NCI-H2029 (cell line): ENCODE results near the gene PLPPR5.
"Not testable (repeated sequence)": the region's sequence is repeated elsewhere in the genome, so short reads cannot be mapped to it uniquely, and the experiment has no call there.

ENCODE experiments used
- DNase-seq: peaks from one replicate; lab custom pipeline; 2025; lab: John Stamatoyannopoulos, UW

Gene PLPPR5

DNA sequence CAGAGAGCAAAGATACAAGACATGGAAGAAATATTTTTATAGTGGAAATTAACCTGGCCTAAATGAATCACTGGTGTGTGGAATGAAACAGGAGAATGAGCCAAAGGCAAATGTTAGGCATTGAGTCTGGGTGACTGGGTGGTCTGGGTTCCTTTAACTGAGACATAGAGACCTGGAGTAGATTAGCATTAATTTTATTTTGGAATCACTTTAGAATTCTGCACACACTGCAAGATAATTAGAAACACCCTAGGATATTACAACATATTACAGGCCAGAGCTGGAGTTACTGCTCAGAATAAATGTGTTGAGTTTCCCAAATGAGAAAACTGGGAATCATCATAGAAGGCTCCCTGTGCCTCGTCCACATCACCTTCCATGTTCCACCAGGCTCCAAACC is 85.5 kb downstream of the PLPPR5 start:
- no peak for DNase-seq

DNA sequence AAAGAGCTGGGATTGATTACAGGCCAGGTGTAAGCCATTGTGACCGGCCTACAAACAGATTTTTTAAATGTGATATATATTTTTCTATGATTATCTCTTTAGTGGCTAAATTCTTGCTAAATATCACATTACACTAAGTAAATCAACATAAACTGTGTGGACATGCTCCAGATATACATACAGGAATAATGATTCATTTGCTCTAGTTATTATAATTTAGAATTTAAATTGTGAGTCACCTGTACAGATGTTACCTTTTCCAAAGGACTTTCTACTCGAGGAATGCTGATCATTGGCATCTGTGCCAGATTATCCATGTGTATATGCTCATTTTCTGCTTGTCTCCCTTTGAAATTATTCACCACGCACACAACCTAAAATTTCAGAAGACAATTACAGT is 90.1 kb downstream of the PLPPR5 start:
- DNase-seq = no peak

DNA sequence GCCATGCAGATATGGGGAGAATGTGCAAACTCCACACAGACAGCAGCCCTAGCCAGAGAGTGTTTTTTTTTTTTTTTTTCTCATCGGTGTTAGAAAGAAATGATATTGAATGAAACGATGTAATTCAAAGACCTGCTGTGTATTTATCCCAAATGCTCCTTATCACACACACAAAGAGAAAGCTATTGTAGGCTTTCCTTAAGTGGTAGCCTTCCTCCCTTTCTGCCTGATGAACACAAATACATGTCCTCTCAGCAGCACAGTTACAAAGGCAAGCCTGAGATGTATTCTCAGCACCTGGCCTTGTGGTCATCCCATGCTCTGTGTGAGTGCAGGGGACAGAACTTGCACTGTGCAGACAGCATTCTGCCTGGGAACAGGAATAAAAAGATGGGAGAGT is 93.8 kb downstream of the PLPPR5 start:
- DNase-seq = no peak

GRCh38 chr1:98908980-98909379 is 95.7 kb downstream of the PLPPR5 start:
- DNase-seq = no peak

GRCh38 chr1:98906809-98907208 is 97.9 kb downstream of the PLPPR5 start:
- no peak for DNase-seq

- DNase-seq = no peak
These were observed 98.3 kb downstream of the PLPPR5 start for GRCh38 chr1:98906361-98906760.

DNA sequence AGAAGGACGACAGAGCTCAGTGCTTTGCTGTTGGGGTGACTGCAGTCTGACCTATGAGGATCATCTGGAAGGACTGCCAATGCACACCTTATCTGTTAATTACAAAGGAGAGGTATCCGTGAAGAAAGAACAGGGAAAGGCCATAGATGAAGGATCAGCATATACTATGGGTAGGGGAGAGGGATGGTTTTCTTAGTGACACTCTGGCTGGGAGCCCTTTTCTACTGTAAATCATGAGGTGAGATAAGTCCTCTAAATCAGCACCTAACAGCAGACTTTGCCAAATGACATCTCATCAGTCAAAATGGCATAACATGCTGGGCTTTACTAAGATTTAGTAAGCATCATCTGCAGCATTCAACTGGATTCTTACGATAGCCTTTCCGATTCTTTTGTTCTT is 100.0 kb downstream of the PLPPR5 start:
- DNase-seq = no peak

GRCh38 chr1:98903726-98904125 is 100.9 kb downstream of the PLPPR5 start:
- no peak for DNase-seq

DNA sequence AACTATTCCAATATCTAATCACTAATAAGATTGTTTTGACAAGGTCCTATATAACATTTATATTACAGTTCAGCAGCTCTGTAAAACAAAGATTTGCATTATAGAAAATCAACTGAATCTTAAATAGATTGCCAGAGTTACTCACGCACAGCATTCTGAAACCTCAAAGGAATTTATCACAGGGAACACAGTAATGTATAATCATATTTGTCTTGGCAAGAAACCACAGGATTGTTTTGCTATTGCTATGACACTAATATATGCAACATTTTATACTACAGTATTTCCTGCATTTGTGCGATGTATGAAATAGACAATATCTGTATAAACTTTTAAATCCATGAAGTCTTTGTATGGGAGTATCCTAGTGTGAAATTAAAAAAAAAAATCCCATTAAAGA is 101.4 kb downstream of the PLPPR5 start:
- DNase-seq = no peak

GRCh38 chr1:98898940-98899339 is 105.7 kb downstream of the PLPPR5 start:
- DNase-seq = no peak

- DNase-seq = no peak
These were observed 107.2 kb downstream of the PLPPR5 start for GRCh38 chr1:98897479-98897878.

DNA sequence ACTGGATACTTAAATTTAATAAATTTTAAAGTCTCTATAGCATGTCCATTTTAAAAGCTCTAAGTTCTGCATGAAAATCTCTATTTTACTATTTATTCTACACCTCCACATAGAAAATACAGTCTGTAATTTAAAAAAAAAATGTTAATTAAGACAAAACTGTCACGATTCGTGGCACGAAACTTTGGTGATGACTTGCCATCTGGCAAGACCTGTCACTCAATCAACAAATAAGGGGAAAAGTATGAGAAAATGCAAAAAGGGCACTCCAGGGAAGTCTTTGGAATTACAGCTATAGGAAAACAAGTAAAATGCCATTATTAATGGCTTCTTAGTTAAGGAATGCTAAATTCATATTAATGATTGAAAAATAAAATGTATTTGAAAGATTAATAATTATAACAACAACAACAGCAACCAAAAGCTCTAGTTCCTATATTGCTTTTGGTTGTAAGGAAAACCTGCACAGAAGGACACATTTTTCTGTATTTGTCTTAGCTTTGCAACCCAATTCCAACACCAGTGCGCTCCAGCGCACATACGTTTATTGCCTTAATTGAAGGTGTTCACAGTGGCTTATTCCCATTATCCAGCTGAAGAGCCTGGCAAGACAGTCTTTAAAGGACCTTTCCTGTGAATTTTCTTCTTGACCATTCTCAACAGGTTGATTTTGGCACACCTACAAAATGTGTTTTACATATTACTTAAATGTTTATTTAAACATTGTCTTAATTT is 107.8 kb downstream of the PLPPR5 start:
- no peak for DNase-seq

GRCh38 chr1:98893371-98893770 is 111.3 kb downstream of the PLPPR5 start:
- no peak for DNase-seq

DNA sequence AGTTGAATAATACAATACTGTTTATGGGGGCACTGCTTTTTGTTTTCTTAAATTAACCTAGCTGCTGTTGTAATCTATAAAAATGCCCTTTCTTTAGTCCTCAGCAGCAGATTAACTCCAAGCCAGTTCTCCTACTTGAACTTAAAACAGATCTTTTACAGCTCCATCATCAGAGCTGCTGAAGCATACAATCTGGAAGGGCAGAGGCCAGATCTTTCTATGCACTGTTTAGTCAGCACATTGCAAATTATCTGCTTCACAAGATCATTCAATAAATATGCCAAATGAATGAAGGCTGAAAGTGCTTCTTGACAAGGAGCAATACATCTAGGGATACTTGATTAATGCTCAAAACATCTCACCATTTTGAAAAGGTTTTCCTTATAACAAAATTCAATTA is 115.8 kb downstream of the PLPPR5 start:
- no peak for DNase-seq

DNA sequence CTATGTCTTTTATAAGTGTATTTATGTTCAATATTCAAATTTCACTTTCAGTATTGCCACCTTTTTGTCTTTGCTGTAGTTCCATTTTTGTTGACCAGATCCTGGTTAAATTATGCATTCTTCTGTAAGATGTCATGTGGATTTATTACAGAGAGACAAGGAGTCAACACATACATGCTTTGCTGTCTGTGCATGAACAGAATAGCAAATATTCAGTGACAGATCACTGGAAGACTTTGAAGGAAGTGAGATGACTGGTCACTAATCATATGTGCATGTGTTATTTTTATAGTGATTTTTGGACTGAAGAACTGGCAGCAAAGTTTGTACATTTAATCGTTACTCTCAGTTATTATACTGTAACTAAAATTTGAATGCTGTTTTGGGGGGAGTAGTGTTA is 117.2 kb downstream of the PLPPR5 start:
- no peak for DNase-seq

GRCh38 chr1:98884864-98885263 is 119.8 kb downstream of the PLPPR5 start:
- DNase-seq = no peak

DNA sequence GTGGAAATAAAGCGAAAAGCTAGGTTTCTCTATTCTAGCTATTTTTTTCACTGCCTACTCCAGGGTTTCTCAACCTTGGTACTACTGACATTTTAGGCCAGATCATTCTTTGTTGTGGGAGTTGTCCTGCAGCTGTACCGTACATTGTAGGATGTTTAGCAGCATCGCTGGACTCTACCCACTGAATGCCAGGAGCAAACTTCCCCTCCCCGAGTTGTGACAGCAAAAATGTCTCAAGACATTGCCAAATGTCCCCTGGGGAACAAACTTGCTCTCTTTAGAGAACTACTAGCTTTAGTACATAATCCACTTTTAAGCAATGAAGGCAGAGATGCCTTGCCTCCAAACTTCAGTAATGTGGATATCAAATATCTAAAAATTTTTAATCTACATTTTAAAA is 122.8 kb downstream of the PLPPR5 start:
- no peak for DNase-seq

- not testable (repeated sequence) for DNase-seq
These were observed 123.4 kb downstream of the PLPPR5 start for GRCh38 chr1:98881234-98881633.

DNA sequence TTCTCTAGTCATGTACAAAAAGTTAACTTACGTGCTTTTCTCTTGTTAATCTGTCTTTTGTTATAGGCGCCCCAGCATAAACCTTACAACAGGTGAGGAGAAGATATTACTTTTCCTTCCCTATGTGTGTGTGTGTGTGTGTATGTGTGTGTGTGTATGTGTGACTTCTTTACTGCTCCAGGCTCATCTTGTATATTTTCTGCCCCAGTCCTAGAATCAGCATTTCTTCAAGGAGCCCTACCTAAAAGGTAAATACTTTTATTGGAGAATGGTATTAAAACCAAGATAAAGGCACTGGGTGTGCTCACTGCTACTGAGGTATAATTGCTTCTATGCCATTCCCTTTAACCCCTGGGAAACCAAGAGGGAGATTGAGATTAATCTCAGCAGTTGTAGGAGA is 129.8 kb downstream of the PLPPR5 start:
- DNase-seq = no peak

DNA sequence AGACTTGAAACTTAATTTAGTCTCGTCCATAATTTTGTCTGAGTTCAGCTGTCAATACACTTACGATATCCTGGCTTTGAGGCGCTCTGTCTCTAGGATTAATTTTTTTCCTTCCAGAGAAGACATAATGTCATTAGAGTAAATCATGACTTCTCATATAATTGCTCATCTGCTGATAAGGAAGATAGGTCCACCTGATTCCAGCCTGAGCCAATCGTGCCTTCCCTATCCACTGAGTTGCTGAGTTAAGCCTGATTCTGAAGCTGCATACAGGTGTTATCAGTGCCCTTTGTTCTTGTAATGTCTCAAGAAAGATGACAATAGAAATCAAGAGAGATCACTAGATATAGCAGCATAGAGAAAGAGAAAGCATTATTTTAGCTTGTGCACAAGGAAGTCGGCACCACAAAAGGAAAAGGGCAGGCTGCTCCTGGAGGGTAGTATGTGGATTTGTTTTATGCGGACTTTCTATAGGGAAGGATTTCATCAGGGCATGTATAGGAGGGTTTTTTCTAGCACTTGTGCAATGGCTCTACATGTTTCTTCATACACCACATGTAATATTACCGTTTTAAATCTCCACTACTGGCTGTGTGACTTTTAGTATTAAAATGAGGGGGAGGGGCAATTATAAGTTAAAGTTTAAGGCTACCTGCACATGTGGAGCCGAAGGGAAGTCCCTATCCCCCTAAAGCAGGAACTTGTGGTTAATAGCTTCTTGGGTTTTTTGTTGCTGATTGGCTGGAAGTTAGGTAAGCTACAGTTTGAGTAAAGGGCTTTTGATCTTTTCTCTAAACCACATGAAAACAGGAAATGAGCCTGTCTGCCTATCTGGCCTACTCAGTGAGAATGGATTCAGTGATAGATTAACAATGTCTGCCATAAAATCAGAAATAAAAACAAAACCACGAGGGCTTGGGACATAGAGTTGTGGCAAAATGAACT is 133.4 kb downstream of the PLPPR5 start:
- DNase-seq = no peak

DNA sequence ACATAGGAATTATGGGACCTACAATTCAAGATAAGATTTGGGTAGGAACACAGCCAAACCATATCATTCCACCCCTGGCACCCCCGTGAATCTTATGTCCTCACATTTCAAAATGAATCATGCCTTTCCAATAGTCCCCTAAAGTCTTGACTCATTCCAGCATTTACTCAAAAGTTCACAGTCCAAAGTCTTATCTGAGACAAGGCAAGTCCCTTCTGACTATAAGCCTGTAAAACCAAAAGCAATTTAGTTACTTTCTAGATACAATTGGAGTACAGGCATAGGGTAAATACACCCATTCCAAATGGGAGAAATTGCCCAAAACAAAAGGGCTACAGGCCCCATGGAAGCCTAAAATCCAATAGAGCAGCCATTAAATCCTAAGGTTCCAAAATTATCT is 138.9 kb downstream of the PLPPR5 start:
- no peak for DNase-seq

GRCh38 chr1:98860329-98860728 is 144.3 kb downstream of the PLPPR5 start:
- DNase-seq = no peak

DNA sequence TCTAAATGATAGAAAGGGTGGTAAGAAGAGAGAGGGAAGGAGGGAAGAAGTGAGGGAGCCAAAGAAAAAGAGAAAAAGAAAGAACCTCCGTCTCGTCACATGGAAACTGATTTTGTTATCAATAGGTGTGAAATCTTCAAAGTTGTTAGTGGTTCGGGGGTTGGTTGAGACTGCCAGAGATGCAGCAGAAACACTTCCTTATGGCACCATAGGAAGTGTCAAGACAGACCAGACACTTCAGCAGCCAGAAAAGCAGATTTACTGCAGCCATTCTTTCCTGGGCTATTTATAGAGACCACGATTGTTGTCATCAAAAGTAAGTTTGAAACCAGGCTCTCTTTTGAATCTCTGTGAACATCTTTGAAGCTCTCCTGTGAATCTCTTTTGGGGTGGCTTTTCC is 150.5 kb downstream of the PLPPR5 start:
- DNase-seq = no peak
